ENCODE results near the gene RALGPS1.

The RALGPS1 gene

GRCh38 chr9:127179633-127180441 lies 265.3 kb downstream of the RALGPS1 start:
- no peak for DNase-seq
- in situ Hi-C loops (cut with HindIII; ENCODE audit: low pct_ligation_motif_present, low pct_unique_long_range_greater_than_20kb, low sequenced_read_pairs): no loop called here

- in situ Hi-C loops (cut with HindIII; ENCODE audit: low pct_ligation_motif_present, low pct_unique_long_range_greater_than_20kb, low sequenced_read_pairs): no loop called here
- DNase-seq: no peak
Observed at GRCh38 chr9:127180457-127181314, 266.1 kb downstream of the RALGPS1 start.

- no peak for DNase-seq
- in situ Hi-C loops (cut with HindIII; ENCODE audit: low pct_ligation_motif_present, low pct_unique_long_range_greater_than_20kb, low sequenced_read_pairs): no loop called here
Observed at GRCh38 chr9:127181315-127181580, 266.7 kb downstream of the RALGPS1 start.

- in situ Hi-C loops (cut with HindIII; ENCODE audit: low pct_ligation_motif_present, low pct_unique_long_range_greater_than_20kb, low sequenced_read_pairs): no loop called here
- DNase-seq: no peak
Observed at GRCh38 chr9:127181595-127182190, 267.1 kb downstream of the RALGPS1 start.

GRCh38 chr9:127182901-127183746 lies 268.5 kb downstream of the RALGPS1 start:
- in situ Hi-C loops (cut with HindIII; ENCODE audit: low pct_ligation_motif_present, low pct_unique_long_range_greater_than_20kb, low sequenced_read_pairs): no loop called here
- DNase-seq: no peak

GRCh38 chr9:127183814-127184582 lies 269.4 kb downstream of the RALGPS1 start:
- DNase-seq: no peak
- in situ Hi-C loops (cut with HindIII; ENCODE audit: low pct_ligation_motif_present, low pct_unique_long_range_greater_than_20kb, low sequenced_read_pairs): no loop called here

GRCh38 chr9:127184641-127185040 lies 270.1 kb downstream of the RALGPS1 start:
- in situ Hi-C loops (cut with HindIII; ENCODE audit: low pct_ligation_motif_present, low pct_unique_long_range_greater_than_20kb, low sequenced_read_pairs): no loop called here
- DNase-seq: no peak

- in situ Hi-C loops (cut with HindIII; ENCODE audit: low pct_ligation_motif_present, low pct_unique_long_range_greater_than_20kb, low sequenced_read_pairs): no loop called here
Observed at GRCh38 chr9:127185181-127185580, 270.6 kb downstream of the RALGPS1 start.

GRCh38 chr9:127185931-127186781 lies 271.6 kb downstream of the RALGPS1 start:
- no peak for DNase-seq
- in situ Hi-C loops (cut with HindIII; ENCODE audit: low pct_ligation_motif_present, low pct_unique_long_range_greater_than_20kb, low sequenced_read_pairs): no loop called here

More at GRCh38 chr9:127185181-127185580, 270.6 kb downstream of the RALGPS1 start:
- no peak for DNase-seq

- no peak for DNase-seq
- in situ Hi-C loops (cut with HindIII; ENCODE audit: low pct_ligation_motif_present, low pct_unique_long_range_greater_than_20kb, low sequenced_read_pairs): no loop called here
Observed at GRCh38 chr9:127186806-127187205, 272.2 kb downstream of the RALGPS1 start.

- in situ Hi-C loops (cut with HindIII; ENCODE audit: low pct_ligation_motif_present, low pct_unique_long_range_greater_than_20kb, low sequenced_read_pairs): no loop called here
- DNase-seq: peak; percentile 65
Observed at GRCh38 chr9:127187231-127187956, 272.8 kb downstream of the RALGPS1 start.

GRCh38 chr9:127188396-127188795 lies 273.8 kb downstream of the RALGPS1 start:
- no peak for DNase-seq
- in situ Hi-C loops (cut with HindIII; ENCODE audit: low pct_ligation_motif_present, low pct_unique_long_range_greater_than_20kb, low sequenced_read_pairs): no loop called here

- in situ Hi-C loops (cut with HindIII; ENCODE audit: low pct_ligation_motif_present, low pct_unique_long_range_greater_than_20kb, low sequenced_read_pairs): no loop called here
- no peak for DNase-seq
Observed at GRCh38 chr9:127189628-127190027, 275.0 kb downstream of the RALGPS1 start.

GRCh38 chr9:127192744-127193143 lies 278.2 kb downstream of the RALGPS1 start:
- in situ Hi-C loops (cut with HindIII; ENCODE audit: low pct_ligation_motif_present, low pct_unique_long_range_greater_than_20kb, low sequenced_read_pairs): no loop called here
- DNase-seq: no peak

GRCh38 chr9:127193483-127193882 lies 278.9 kb downstream of the RALGPS1 start:
- DNase-seq: no peak
- in situ Hi-C loops (cut with HindIII; ENCODE audit: low pct_ligation_motif_present, low pct_unique_long_range_greater_than_20kb, low sequenced_read_pairs): no loop called here

GRCh38 chr9:127194881-127195713 lies 280.5 kb downstream of the RALGPS1 start:
- in situ Hi-C loops (cut with HindIII; ENCODE audit: low pct_ligation_motif_present, low pct_unique_long_range_greater_than_20kb, low sequenced_read_pairs): no loop called here
- DNase-seq: peak; percentile 65
